Right ventricle myocardium superior (tissue), 1 donor: ENCODE results near the gene ZMYM3. TPM values are rescaled to one million over a fixed set of nuclear protein-coding genes. Genes with fewer than 3 reads are reported as not detected.

ENCODE experiments used
- ATAC-seq: fragments of 200-7000 bp; cut with Tn5 transposase; one replicate; pipeline ENCODE4 v1.9.1; 2020; ENCODE audit warnings: mild to moderate bottlenecking; ENCODE audit not compliant: poor library complexity
- DNase-seq: peaks from one replicate; pipeline ENCODE4 v3.0.0-alpha.2; 2020
- intact Hi-C: fragments of 100-400 bp; cut with DNase I; formaldehyde crosslinking; loops from one replicate; pipeline ENCODE4 v1.11.2; 2022
- total RNA-seq: library from RNA; stranded (reverse); fragmentation: NEBNext Ultra II Directional; extraction: Animal tissue kit (Norgen Biotek cat#: 25700); gene quantifications from one replicate; pipeline ENCODE4 v1.2.1, GENCODE V29; 2021
- donor health status: DM: no; HTN: yes; CAD: no; lungs with severe emphysema.

ZMYM3 gene
- total RNA-seq, 1 donor from 2014 or later = 13.0 TPM

DNA sequence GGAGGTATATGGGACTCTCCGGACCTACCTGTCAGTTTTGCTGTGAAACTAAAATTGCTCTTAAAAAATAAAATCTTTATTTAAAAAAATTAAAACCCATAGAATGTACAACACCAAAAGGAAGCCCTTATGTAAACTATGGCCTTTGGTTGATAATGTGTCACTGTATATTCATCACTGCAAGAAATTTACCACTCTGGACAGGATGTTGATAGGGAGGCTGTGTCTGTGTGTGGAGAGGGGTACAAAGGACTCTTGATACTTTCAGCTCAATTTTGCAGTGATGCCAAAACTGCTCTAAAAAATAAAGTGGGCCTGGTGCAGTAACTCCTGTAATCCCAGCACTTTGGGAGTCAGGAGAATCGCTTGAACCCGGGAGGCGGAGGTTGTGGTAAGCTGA is 2.9 kb upstream of the ZMYM3 start:
- DNase-seq (no peak), ATAC-seq (no peak)
- intact Hi-C loops = no loop called here

DNA sequence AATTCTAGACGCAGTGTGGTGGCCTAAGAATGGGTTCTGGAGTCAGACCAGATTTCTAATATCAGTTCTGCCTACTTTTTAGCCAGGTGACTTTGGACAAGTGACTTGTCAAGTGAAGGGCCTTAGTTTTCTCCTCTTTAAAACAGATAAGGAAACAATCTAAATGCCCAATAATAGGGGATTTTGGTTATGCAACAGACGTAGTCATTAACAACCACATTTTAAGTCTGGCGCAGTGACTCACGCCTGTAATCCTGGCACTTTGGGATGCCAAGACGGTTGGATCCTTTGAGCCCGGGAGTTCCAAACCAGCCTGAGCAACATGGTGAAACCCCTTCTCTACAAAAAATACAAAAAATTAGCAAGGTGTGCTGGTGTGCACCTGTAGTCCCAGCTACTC is 2.1 kb upstream of the ZMYM3 start:
- no peak for DNase-seq
- intact Hi-C loops = no loop called here
- ATAC-seq = no peak

DNA sequence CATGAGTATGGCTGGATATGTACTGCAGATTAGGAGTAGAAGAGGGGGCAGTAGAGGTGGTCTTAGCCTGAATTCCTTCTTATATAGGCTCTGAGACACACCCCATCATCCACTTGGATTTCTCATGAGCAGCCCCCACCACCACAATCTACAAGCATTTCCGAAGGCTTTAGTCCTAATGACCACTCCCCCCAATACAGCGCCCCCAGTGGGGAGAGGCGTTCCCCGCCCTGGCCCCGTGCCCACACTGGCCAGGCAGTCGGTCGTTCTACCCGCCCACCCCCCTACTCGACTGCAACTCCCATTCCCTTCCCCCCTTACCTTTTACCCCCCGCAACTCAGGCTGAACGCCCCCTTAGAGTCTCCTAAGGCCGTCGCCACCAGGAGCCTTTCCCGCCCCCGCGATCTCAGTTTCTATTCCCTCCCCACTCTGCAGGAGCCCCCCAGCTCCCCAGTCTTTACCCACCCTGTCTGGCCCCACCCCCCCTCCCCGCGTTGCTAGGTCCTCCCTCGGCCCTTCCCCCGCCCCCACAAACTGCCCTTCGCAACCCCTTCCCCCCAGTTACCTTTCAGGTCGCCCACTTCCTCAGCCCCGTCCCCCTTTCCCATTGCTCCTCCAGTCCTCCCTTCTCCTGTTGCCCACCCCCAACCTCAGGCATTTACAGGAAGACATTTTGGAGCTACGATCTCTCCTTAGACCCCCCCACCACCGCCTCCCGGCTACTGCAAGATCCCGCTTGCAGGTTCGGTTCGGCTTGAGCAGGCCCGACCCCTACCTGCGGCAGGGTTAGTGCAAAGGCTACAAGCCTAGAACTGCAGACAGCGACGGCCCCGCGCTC is 468 bp downstream of the ZMYM3 start:
- ATAC-seq (no peak), DNase-seq (peak; percentile 47)
- intact Hi-C loops = no loop called here

DNA sequence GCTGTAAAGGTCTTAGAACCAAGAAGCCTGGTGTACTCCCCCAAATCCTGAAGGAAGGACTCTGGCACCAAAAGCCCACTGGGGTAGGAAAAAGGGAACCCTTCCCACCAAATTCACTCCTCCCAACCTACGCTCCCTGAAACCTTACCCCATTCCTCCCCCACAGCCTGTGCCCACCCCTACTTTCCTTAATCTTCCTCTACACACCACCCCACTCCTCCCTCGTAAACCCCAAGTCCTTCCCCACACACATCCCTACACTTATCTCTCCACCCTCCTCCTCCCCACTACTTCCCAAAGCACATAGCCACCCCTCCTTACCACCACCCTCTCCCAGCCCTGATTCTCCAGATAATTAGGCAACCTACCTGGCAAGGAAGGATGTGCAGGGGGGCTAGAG is 1.7 kb downstream of the ZMYM3 start:
- no peak for DNase-seq
- intact Hi-C loops = no loop called here
- ATAC-seq = no peak

DNA sequence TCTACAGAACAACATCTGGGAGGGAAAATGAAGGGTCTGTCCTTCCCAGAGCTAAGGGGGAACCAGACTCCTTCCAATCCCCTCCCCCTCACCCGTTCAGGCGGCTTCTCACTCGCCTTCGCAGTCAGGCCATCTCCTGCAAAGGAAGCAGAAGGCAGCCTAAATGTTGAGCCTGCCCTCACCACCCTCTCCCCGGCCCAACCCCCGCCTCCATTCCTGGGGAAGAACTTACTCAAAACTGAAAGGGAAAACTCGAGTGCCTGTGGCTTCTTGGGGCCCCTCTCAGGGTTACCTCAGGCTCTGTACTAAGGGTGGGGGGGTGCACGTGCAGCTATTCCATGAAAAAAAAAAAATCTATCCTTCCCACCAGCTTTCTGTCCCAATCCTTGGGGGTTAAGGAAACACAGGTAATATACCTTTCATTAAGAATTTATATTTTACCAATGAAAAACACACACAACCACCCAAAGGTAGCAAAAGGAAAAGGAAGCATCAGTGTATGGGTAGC is 2.4 kb downstream of the ZMYM3 start:
- ATAC-seq (no peak), DNase-seq (no peak)
- intact Hi-C loops = no loop called here

DNA sequence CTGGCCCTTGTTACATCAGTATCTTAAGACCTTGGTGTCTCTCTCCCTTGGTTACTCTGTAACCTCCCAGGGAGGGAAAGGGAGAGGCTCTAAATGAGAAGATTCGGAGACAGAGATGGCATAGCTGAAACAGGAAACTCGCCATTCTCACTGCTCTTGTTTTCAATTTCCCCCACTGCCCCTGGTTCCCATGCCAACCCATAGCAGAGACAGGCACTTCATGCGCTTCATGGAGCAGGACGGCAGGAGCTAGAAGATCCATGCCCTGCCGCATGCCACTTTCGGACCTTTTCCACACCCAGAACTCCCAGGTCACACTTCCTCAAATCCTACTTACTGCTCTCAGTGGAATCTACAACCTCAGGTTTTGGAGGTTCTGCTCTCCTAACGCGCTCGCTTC is 3.1 kb downstream of the ZMYM3 start:
- intact Hi-C loops = no loop called here
- no peak for DNase-seq
- ATAC-seq = no peak

DNA sequence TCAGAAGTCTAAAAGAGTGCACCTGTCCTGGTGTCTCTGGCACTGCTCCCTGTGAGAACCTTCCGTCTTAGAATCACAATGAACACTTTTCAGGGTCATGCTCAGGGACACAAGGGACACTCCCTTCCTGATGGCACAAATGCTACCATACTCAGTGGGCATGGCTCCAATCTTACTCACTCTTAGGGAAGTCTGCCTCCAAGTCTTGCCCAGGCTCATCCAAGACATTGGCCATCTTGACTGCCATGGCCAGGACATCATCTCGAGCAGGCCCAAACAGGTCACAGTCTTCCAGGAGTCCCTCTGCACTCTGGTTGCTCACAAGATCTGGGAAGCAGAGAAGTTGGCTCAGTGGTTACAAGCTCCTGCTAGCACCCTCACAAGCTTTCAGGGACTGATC is 8.8 kb downstream of the ZMYM3 start:
- intact Hi-C loops = no loop called here
- DNase-seq (no peak), ATAC-seq (no peak)

DNA sequence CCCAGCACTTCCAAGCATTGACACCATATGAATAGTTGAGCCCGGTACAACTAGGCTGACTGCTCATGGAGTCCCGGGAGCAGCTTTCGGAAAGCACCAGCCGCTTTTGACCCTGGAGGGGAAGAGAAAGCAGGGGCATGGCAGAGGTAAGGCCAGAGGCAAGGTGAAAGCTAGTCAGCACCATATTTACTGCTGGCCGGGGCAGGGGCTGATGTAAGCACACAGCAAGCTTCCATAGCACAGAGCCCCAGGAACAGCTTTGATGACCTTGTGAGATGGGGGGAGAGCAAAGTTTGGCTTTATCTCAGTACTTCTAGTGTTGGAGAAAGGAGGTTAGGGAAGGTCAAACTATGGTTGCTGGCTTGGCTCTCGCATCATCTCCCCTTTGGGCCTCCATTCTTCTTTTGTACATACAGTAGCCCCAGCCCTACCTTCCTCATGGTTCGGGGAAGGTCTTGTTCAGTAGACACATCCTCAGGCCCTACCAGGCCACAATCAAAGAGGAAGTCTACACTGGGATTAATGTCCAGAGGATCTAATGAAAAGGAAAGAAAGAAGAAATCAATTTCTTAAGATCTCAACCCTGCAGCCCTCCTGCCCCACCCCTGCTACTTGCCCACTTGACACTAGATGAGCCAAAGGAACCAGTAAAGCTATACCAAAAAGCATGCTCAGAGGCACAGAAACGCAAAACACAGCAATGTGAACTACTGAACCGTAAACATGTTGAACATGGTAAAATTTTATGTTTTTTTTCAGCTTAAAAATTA is 9.4 kb downstream of the ZMYM3 start:
- ATAC-seq = no peak
- DNase-seq = no peak
- intact Hi-C loops = no loop called here

DNA sequence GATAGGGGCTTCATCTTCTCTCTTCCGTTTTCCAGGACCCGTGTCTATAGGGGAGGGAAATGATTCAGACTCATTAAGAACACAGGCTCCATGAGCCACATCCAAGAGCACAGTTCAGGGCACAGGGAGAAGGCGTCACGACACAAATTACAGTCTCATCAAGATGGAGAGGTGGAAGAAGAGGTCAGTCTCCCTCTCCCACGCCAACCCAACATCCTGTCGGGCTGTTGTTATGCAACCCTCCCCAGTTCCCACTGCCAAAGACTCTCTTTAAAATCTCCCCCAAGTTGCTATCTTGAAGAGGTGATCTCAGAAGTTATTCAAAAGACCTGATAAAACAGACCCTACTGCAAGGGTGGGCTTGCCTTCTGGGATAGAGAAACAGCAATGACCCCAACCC is 12.6 kb downstream of the ZMYM3 start:
- ATAC-seq (no peak), DNase-seq (no peak)
- intact Hi-C loops = no loop called here

DNA sequence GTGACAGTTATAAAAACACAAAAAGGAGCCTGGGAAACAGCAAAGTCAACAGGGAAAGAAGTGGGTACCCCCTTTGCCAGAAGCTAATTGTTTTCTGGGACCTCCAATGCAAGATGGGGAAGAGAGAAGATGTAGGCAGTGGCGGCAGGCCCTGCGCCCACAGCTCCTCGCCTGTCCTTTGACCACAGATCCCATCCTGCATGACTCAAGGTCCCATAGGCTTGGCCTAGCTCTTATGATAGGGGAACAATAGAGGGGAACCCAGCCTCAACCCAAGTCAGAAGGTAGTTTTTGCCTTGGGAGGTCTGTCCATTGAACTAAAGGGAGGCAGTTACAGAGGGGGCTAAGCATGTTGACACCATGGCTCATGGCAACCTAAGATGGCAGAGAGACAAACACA is 14.2 kb downstream of the ZMYM3 start:
- ATAC-seq (no peak), DNase-seq (no peak)
- intact Hi-C loops = no loop called here

DNA sequence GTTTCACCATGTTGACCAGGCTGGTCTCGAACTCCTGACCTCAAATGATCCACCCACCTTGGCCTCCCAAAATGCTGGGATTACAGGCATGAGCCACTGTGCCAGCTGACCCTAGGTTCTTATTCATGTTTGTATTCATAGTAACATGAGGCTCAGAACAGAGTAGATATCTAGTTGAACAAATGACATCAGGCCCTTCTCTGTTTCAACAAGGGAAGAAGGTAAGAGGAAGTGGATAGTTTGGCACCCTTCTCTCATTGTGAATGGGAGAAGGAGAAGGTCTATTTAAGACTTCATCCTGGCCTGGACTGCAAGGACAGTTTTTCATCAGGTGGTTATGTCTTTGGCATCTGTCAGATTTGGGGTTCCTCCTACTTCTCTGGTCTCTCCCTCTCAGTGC is 17.1 kb downstream of the ZMYM3 start:
- no peak for ATAC-seq
- intact Hi-C loops = no loop called here
- no peak for DNase-seq

DNA sequence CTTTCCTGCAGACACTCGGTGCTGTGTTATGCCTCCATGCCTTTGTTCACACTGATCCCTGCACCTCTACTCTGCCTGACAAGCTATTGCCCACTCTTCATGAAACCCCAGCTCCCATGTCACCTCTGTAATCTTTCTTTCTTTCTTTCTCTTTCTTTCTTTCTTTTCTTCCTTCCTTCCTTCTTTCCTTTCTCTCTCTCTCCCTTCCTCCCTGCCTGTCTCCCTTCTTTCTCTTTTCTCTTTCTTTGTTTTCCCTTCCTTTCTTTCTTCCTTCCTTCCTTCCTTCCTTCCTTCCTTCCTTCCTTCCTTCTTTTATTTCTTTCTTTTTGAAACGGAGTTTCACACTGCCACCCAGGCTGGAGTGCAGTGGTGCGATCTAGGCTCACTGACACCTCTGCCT is 18.5 kb downstream of the ZMYM3 start:
- ATAC-seq (no peak), DNase-seq (no peak)
- intact Hi-C loops = no loop called here

DNA sequence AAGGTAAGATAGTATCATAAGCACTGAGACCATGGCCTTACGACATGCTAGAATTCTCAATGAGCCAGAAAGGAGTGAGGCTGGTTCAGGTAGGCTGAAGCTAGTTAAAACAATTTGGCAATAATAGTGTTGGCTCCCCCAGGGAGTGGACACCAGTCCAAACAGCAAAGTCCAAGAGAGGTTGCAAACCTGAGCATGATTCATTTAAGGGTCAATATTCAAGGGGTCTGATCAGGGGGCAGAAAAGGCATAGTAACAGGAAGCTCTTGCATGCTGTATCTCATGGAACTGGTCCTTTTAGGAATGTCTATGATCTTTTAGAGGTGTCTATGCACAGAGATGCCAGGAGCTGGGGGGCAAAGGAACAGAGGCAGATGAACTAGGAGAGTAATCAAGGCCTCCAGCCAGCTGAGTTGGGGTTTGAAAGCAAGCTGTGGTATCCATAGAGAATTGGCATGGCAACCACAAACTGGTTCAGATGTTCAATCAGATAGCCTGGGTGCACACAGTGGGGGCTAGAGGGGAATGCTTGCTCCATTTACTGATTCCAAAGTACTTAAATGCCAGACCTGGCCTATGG is 25.8 kb downstream of the ZMYM3 start:
- intact Hi-C loops = no loop called here

DNA sequence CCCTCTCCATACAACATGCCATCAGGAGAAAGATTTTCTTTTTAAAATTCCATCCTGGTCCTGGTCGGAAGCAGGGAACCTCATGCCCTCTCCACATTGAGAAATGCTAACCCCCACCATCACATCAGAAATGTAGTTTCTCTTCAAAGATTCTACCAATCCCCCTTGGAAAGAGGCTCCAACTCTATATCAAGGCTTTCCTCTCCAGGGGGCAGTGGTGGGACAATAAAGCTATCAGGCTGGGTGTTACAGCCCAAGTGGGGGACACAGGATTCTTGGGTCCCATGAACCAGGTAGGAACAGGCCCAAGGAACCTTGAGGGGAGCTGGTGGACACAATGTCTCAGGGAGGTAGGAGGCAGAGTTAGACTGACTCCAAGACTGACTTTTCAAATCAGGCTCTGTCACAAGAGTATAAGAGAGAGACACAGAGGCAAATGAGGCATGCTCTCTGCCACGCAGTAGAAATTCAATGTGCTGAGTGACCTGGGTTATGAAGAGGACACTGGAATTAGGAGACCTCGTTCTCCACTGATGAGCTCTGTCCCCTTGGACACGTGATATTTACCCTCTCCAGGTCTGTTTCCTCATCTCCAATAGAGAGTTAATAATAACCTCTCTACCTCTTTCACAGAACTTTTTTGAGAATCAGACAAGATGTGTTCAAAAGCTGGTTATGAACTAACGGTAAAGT is 26.4 kb downstream of the ZMYM3 start:
- ATAC-seq = no peak
- no peak for DNase-seq
- intact Hi-C loops = no loop called here

More for the DNA sequence above, 25.8 kb downstream of the ZMYM3 start:
- ATAC-seq = no peak
- DNase-seq = no peak

DNA sequence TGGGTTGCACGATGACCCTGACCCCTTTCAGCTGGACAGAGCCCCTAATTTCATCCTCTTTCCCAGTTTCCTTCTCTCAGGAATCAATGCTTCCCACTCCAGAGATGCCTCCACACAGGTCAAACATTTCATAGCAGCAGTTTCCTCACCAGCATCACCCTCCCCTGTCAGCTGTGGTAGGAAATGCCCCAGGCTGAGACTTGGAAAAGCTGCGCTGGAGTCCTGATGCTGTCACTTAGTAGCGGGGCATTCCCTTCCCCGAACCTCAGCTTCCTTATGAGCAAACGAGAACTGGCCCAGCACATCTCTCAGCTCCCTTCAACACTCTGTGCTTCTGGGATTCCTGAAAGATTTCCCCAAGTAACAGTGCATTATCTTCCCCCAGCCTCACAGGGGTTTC is 28.3 kb downstream of the ZMYM3 start:
- ATAC-seq (no peak), DNase-seq (no peak)
- intact Hi-C loops = no loop called here

DNA sequence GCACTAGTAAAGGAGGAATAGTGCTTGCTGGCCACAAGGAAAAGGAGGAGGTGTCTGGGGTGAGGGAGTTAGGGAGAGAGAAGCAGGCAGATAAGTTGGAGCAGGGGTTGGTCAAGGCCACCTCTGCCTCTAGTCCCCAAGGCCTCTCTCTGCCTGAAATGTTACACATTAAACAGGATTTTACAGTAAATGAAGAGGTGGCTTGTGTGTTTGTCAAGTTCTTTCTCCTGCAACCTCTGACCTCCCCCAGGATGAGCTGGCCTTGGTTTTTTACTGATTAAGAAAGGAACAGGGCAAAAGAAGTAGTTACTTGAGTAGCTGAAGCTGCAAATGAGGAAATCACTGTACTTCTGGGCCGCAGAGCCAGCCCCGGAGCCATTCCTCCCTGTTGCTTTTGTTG is 28.9 kb downstream of the ZMYM3 start:
- no peak for ATAC-seq

DNA sequence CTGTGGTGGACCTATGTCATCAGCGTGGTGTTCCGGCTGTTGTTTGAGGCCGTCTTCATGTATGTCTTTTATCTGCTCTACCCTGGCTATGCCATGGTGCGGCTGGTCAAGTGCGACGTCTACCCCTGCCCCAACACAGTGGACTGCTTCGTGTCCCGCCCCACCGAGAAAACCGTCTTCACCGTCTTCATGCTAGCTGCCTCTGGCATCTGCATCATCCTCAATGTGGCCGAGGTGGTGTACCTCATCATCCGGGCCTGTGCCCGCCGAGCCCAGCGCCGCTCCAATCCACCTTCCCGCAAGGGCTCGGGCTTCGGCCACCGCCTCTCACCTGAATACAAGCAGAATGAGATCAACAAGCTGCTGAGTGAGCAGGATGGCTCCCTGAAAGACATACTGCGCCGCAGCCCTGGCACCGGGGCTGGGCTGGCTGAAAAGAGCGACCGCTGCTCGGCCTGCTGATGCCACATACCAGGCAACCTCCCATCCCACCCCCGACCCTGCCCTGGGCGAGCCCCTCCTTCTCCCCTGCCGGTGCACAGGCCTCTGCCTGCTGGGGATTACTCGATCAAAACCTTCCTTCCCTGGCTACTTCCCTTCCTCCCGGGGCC is 29.7 kb downstream of the ZMYM3 start:
- ATAC-seq (no peak), DNase-seq (no peak)
- intact Hi-C loops = no loop called here

More for the DNA sequence above, 28.9 kb downstream of the ZMYM3 start:
- DNase-seq = no peak
- intact Hi-C loops = no loop called here

DNA sequence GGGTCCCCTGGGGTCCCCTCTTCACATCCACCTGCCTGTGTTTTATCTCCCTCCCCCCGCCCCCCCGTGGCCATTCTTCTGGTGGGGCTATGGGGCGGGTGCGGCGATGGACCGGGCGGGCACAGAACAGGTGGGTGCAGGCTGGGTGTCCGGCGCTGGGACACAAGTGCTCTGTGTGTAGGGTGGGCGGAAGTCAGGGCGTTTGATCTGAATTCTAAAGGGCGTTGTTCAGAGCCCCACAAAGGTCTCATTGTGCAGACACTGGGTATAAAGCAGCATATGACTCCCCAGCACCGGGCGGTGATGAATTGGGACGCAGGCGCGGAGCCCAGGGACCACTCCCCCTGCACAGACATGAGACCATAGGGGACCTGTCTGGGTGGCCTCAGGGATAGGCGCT is 31.0 kb downstream of the ZMYM3 start, which contains the start of gene GJB1:
TSS of gene GJB1 (plus strand) at position 296 of the 400 bp plus-strand sequence. CDS start 484 bp downstream, outside the sequence.
- intact Hi-C loops = no loop called here
- DNase-seq (no peak), ATAC-seq (no peak)

DNA sequence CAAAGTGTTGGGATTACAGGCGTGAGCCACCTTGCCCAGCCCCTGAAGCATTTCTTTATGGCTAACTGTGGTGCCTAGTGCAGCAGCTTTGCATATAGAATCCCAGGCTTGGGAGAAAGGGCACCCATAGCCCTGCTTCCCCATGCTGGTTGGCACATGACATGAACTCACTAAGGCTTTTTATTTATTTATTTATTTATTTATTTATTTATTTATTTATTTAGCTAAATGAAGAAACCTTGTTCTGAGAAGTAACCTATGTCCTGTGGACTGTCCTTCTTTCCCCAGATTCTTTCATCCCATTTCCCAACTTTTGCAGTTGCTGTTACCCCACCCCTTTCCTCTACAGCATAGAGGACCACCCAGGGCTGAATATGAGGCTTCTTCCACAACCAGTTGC is 32.8 kb downstream of the ZMYM3 start:
- intact Hi-C loops = no loop called here
- ATAC-seq = no peak

More for the DNA sequence above, 32.8 kb downstream of the ZMYM3 start:
- DNase-seq = no peak
